ENCODE results near the gene PEA15.

Gene PEA15

DNA sequence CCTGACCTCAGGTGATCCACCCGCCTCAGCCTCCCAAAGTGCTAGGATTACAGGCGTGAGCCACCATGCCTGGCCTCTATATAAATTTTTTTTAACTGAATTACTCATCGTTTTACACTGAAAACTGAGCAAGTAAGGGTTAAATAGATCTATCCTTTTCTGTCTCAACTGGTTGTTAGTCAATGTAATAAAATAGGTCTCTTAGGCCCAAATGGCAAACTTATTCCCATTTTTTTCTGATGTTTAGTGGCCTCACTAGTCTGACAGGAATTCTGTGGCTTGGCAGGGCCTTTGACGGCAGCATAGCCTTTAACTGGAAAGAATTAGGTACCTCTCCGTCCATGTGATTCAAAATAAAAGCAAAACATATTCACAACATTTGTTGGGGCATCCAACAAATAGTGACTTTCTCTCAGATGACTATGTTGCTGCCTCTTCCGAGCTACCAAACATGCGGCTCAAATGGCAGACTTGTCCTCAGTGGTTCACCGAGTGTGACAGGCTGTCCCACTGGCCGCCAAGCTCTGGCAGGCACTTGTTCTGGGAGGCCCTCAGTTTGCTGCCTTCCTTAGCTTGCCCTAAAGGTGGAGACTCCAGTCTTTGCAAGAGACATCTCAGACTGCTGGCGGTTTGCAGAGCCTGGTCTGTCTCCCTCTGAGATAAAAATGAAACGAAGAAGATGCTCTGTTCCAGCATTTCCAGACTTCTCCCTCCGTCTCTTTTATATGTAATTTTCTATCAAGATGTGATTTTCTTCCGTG, 36.4 kb upstream of the PEA15 start:
- no peak for TF ChIP-seq POLR2A (IDR thresholded peaks at IDR 0.05; ENCODE audit: low read depth, low read length)
- DNase-seq (ENCODE audit: insufficient read length, low spot score) (no peak), FAIRE-seq (no peak)

DNA sequence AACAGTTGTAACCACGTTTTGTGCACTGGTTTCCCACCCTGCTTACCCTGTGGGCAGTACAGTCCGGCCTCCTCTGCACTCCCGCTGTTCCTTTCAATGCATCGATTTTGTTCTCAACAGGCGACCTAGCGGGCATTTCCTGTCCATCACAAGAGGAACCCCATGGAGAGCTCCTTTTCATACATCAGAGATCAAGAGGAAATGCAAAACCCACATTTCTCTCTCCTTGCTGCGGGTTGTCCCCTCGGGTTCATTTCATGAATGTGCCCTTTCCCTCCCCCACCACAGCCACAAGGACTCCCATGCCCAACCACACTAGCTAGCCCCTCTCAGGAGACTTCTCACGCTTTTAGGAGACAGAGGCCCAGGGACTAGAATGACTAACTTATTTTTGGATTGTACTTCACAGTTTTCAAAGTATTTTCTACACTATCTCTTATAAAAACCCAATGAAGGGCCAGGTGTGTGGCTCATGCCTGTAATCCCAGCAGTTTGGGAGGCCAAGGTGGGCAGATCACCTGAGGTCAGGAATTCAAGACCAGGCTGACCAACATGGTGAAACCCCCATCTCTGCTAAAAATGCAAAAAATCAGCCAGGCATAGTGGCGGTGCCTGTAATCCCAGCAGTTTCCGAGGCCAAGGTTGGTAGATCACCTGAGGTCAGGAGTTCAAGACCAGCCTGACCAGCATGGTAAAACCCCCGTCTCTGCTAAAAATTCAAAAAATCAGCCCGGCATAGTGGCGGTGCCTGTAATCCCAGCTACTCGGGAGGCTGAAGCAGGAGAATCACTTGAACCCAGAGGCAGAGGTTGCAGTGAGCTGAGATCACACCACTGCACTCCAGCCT, 35.4 kb upstream of the PEA15 start:
- TF ChIP-seq POLR2A (IDR thresholded peaks at IDR 0.05; ENCODE audit: low read depth, low read length) = no peak
- FAIRE-seq (no peak), DNase-seq (ENCODE audit: insufficient read length, low spot score) (no peak)

DNA sequence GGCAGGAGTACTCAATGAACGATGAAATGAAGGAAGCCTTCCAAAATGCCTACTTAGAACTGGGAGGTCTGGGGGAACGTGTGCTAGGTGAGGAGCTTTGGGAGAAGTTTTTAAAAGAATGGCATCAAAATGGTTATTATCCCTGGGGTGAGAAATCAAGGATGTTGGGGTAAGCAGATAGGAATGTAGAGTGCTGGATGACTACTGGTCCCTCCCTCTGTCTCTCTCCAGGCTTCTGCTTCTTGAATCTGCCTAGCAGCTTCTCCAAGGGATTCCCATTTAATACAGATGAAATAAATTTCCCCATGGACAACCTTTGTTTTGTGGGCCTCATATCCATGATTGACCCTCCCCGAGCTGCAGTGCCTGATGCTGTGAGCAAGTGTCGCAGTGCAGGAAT, 33.8 kb upstream of the PEA15 start:
- no peak for TF ChIP-seq POLR2A (IDR thresholded peaks at IDR 0.05; ENCODE audit: low read depth, low read length)
- no peak for FAIRE-seq

DNA sequence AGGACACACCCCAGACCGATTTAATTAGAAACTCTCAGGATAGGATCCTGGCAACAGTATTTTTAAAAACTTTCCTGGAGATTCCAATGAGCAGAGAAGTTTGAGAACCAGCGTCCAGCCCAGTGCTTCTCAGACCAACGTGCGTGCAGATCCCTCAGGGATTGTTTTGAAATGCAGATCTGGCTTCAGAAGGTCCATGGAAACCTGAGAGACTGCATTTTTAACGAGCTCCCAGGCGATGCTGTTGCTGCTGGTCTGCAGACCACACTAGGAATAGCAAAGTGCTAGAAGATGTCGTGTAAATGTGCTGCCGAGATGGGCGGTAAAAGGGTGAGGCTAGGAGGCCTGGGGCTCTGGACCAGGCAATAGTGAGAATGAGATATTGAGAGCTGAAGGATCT, 33.2 kb upstream of the PEA15 start:
- no peak for DNase-seq (ENCODE audit: insufficient read length, low spot score)
- no peak for FAIRE-seq
- no peak for TF ChIP-seq POLR2A (IDR thresholded peaks at IDR 0.05; ENCODE audit: low read depth, low read length)

More for the DNA sequence above, 33.8 kb upstream of the PEA15 start:
- peak; percentile 76 for DNase-seq (ENCODE audit: insufficient read length, low spot score)

DNA sequence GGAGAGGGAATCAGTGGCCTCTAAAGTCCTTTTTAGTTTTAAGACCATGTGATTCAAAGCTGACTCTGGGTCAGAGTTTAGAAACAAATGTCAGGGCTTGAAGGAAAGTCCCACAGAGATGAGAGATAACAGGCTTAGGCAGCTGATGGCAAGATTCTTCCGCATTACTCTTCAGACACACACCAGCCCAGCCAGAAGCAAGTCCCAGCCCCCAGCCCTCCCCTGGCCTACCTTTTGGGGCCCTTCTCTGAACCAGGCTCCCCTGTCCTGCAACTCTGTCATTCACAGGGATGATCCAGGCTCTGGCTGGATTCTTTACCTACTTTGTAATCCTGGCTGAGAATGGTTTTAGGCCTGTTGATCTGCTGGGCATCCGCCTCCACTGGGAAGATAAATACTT, 28.0 kb upstream of the PEA15 start:
- FAIRE-seq (no peak), DNase-seq (ENCODE audit: insufficient read length, low spot score) (no peak)
- no peak for TF ChIP-seq POLR2A (IDR thresholded peaks at IDR 0.05; ENCODE audit: low read depth, low read length)

DNA sequence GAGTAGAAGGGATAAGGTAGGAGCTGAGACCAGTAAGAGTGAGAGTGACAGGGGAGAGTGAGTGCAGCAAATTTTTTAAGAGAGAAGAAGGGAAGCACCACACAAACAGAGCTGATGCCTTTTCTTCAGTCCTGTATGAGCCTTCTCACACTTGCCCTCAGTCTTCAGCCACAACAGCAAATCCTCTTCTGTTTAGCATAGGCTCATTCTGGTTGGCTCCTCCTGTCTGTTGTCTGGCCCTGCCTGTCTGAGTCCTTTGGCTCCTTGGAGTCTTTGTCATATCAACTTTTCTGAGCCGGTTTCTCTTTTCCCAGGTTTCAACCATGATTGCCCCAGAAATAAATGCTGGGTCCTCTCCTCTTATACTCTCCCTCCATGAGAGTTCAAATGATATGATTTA, 27.5 kb upstream of the PEA15 start:
- no peak for TF ChIP-seq POLR2A (IDR thresholded peaks at IDR 0.05; ENCODE audit: low read depth, low read length)
- FAIRE-seq = no peak
- no peak for DNase-seq (ENCODE audit: insufficient read length, low spot score)

DNA sequence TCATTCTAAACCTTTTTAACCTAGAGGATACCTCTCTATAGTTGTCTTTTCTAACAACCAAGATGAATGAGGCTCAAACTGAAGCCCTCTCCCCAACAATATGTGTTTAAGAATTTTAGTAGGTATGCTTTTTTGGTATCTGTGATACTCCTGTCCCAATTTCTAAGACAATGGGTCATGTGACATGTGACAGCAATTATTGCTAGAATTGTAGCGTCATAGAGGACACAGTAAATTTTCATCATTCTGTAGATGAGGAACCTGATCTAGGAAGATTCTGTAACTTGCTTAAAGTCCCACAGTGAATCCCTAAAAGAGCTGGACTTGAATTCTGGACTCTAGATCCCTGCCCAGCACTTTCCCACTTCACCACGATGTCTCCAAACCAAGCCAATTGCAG, 26.5 kb upstream of the PEA15 start:
- no peak for TF ChIP-seq POLR2A (IDR thresholded peaks at IDR 0.05; ENCODE audit: low read depth, low read length)

DNA sequence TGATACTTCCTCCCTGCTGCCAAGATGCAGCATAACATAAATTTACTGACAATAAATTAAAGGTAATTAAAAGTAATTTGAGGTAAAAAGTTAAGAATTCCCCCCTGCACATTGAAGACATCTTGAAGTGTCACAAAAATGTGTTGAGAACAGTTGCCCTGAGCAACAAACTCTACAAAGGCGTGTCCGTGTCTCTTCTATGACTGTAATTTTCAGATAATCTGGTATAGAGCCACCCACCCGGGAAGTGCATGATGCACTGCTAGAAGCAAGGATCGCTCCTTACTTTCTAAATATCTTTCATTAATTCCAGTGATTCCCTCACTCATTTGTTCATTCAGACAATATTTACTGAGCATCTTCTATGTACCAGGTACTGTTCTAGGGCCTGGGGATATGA, 25.8 kb upstream of the PEA15 start:
- no peak for FAIRE-seq
- no peak for DNase-seq (ENCODE audit: insufficient read length, low spot score)

More for the DNA sequence above, 26.5 kb upstream of the PEA15 start:
- DNase-seq (ENCODE audit: insufficient read length, low spot score) = no peak
- FAIRE-seq = no peak

DNA sequence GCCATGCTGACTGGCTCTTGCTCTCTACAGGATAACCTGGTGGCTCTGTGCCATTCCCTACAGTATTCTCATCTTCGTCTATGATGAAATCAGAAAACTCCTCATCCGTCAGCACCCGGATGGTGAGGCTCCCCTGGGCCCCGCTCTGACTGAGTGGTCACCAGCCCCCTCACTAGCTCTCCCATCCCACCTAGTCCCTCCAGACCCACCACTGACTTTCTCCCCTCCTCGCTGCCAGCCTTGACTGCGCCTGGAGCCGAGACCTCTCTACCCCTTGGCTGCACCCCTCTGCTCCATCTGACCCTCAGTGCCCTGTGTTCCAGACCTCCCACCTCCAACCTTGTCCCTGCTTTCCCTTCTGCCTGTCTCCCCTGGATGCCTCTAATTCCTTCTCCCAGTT, 18.9 kb upstream of the PEA15 start:
- FAIRE-seq = no peak
- TF ChIP-seq POLR2A (IDR thresholded peaks at IDR 0.05; ENCODE audit: low read depth, low read length) = no peak
- DNase-seq (ENCODE audit: insufficient read length, low spot score) = no peak

More for the DNA sequence above, 25.8 kb upstream of the PEA15 start:
- TF ChIP-seq POLR2A (IDR thresholded peaks at IDR 0.05; ENCODE audit: low read depth, low read length) = no peak

DNA sequence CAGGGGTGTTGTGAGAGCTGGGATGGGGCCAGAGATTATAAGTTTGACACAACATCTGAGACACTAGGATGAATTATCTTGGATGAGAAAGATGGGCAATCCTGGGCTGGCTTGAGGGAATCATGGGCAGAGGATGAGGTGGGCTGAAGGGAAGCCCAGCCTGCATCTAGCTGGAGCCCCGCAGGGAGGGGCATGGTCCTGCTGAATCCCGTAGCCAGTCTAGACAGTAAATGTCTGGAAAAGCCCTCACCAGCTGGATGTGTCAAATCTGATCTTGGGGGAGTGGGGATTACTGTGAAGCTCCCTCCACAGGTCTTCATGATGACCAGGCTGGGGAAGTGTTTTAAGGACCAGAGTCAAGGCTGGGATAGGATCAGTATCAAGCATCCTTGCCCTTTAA, 18.5 kb upstream of the PEA15 start:
- DNase-seq (ENCODE audit: insufficient read length, low spot score) (no peak), FAIRE-seq (no peak)
- TF ChIP-seq POLR2A (IDR thresholded peaks at IDR 0.05; ENCODE audit: low read depth, low read length) = no peak

DNA sequence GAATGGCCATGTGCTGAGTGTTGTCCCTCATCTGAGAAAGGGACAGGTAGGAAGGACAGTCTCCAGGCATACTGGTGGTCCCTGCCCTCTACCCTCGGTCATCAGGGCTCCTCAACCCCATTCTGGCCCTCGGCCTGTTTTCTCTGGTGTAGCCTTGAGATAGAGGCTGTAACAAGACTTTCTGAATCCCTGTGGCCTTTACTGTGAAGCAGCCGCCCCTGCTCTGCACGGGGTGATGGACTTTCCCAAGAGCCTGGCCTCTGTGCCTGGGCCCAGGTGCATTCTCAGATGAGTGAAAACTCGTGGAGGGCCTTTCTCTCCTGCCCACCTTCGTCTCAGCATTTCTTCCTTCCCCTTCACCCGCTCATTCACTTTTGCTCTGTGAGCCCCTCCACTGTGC, 17.8 kb upstream of the PEA15 start:
- no peak for TF ChIP-seq POLR2A (IDR thresholded peaks at IDR 0.05; ENCODE audit: low read depth, low read length)
- no peak for DNase-seq (ENCODE audit: insufficient read length, low spot score)
- FAIRE-seq = no peak

DNA sequence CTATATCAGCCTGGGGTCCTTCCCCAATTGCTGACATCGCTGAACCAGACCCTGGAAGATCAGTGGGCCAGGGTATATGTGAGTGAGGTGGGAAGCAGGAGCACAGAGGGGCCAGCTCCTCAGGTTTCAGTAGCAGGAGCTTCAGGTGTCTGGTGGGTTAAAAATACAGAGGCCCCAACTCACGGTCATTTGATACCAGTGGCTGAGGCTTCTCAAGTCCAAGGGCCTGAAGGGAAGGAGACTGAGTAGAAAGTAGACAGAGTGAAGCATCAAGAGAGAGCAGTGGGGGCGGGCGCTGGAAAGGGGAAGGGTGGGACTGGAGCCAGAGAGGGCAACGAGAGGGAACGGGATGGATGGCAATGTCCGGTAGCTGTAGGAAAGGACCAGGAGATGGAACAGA, 16.8 kb upstream of the PEA15 start:
- no peak for TF ChIP-seq POLR2A (IDR thresholded peaks at IDR 0.05; ENCODE audit: low read depth, low read length)
- FAIRE-seq = no peak
- no peak for DNase-seq (ENCODE audit: insufficient read length, low spot score)

DNA sequence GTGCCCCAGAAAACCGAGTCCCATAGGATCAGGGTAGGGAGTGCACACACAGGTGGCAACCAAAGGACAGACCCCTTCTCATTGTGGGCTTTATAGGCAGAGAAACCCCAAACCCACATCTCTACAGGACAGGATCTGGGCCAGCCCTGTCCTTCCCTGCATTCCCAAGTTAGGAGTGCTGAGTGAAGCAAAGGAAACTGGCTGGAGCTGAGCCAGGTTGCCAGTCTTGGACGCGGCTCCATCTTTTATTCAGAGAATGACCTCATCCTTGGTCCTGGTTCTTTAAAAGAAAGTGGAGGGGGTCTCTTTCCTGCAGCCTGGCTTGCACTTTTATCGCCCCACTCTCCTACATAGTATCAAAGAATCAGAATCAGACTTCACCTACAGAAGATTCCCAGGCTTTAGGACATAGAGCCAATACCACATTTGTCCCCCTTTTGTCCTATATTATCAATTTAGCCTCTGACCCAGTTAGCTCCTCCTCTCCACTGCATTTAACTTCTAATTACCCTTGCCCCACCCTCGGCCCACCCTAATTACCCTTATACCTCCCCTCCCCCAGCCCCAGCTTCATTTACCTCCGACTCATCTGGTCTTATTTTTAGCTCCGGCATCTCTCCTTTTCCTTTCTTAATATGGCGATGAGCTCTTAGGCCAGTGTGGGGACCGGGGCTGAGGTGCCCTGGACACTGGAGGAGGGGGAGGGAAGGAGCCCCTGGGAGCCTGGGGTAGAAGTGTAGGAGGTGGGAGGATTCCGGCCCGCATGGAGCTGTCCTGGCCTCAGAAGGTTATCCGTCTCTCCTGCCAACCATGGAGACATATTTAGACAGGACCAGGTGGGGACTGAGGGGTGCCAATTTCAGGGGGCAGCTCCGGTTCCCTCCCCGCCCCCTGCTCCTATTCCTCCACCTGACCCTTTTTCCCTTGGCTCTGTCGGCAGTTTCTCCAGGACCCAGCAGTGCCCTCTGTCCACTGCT, 15.2 kb upstream of the PEA15 start, which contains the start of gene CASQ1:
TSS of gene CASQ1 (plus strand) at position 927 of the 977 bp plus-strand sequence. CDS start 177 bp downstream, outside the sequence.
- FAIRE-seq (no peak), DNase-seq (ENCODE audit: insufficient read length, low spot score) (peak; percentile 47)
- TF ChIP-seq POLR2A (IDR thresholded peaks at IDR 0.05; ENCODE audit: low read depth, low read length) = no peak

DNA sequence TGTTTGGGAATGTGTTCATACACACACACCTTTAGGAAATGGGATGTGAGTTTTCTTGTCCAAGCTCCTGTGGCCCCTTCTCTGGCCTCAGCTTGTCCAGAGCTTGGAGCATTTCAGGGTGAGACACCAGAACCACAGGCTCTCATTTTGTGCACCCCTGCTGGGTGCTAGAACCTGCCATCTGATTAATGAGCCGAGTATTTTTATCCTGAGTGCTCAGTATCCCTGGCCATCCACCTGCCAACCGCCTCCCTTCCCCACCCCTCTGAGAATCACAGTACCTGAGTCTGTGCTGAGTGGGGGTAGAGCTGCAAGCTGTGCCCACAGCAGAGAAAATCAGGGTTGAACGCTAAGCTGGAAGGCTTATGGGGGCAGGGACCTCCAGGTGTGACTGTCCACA, 13.4 kb upstream of the PEA15 start:
- FAIRE-seq (no peak), DNase-seq (ENCODE audit: insufficient read length, low spot score) (no peak)
- no peak for TF ChIP-seq POLR2A (IDR thresholded peaks at IDR 0.05; ENCODE audit: low read depth, low read length)

All from H54 (cell line).